ENCODE data around the gene MOSMO.

DNA sequence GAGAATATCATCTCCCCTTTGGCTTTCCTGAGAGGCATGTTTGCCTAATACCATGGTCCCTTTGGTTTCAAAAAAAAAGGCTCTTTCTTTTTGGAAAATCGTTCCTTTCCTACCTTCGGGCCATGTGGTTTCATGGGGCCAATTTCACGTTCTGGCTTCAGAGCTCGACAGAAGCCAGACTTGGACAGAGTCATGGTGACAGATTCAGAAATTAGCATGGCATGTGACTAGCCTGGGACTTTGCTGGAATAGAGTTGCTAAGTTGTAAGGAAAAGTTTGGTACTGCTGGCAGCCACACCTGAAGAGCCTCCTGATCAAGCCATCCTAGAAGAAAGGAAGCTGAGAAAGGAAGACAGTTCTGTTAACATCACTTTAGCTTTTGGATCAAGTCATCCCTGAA lies 82.0 kb downstream of the MOSMO start:
- TF ChIP-seq, protein P1, sequence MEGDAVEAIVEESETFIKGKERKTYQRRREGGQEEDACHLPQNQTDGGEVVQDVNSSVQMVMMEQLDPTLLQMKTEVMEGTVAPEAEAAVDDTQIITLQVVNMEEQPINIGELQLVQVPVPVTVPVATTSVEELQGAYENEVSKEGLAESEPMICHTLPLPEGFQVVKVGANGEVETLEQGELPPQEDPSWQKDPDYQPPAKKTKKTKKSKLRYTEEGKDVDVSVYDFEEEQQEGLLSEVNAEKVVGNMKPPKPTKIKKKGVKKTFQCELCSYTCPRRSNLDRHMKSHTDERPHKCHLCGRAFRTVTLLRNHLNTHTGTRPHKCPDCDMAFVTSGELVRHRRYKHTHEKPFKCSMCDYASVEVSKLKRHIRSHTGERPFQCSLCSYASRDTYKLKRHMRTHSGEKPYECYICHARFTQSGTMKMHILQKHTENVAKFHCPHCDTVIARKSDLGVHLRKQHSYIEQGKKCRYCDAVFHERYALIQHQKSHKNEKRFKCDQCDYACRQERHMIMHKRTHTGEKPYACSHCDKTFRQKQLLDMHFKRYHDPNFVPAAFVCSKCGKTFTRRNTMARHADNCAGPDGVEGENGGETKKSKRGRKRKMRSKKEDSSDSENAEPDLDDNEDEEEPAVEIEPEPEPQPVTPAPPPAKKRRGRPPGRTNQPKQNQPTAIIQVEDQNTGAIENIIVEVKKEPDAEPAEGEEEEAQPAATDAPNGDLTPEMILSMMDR (conservative IDR thresholded peaks at IDR 0.05; ENCODE audit: low read depth, low read length) = no peak
- no peak for TF ChIP-seq EZH2phosphoT487 (IDR thresholded peaks at IDR 0.05; ENCODE audit: borderline replicate concordance, low read length)
